ENCODE results near the gene CD24.

The CD24 gene

GRCh38 chr6:106964954-106965353 lies 9.6 kb downstream of the CD24 start:
- Histone ChIP-seq H3K9ac (no peak overlapping the region), H3K36me3 (ENCODE audit: control insufficient read depth, insufficient read depth, low read length) (no peaks in the 10 kb centered on the region), H3K27ac (no peak overlapping the region), H3K4me1 (no peaks in the 10 kb centered on the region), H3K9me3 (ENCODE audit: control insufficient read depth, low read length) (no peaks in the 10 kb centered on the region), H3K4me3 (ENCODE audit: low read depth, low read length) (no peak overlapping the region), H3K79me2 (no peaks in the 10 kb centered on the region), H2AFZ (no peak overlapping the region), H3K4me2 (ENCODE audit: low read length) (no peak overlapping the region), H3K27me3 (ENCODE audit: control insufficient read depth, insufficient read depth, low read length) (no peaks in the 10 kb centered on the region)
- TF ChIP-seq, protein P1, sequence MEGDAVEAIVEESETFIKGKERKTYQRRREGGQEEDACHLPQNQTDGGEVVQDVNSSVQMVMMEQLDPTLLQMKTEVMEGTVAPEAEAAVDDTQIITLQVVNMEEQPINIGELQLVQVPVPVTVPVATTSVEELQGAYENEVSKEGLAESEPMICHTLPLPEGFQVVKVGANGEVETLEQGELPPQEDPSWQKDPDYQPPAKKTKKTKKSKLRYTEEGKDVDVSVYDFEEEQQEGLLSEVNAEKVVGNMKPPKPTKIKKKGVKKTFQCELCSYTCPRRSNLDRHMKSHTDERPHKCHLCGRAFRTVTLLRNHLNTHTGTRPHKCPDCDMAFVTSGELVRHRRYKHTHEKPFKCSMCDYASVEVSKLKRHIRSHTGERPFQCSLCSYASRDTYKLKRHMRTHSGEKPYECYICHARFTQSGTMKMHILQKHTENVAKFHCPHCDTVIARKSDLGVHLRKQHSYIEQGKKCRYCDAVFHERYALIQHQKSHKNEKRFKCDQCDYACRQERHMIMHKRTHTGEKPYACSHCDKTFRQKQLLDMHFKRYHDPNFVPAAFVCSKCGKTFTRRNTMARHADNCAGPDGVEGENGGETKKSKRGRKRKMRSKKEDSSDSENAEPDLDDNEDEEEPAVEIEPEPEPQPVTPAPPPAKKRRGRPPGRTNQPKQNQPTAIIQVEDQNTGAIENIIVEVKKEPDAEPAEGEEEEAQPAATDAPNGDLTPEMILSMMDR (IDR thresholded peaks at IDR 0.05): no peak

DNA sequence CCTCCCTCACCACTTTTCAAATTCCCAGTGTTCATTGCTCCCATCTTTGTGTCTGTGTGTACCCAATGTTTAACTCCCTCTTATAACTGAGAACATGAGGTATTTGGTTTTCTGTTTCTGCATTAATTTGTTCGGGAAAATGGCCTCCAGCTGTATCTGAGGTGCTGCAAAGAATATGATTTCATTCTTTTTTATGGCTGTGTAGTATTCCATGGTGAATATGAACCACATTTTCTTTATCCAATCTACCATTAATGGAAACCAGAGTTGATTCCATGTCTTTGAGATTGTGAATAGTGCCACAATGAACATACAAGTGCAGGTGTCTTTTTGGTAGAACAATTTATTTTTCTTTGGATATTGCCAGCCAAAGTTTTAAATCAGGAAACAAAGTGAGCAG lies 10.4 kb downstream of the CD24 start:
- no peak overlapping the region for H3K4me2 ChIP-seq (ENCODE audit: low read length)
- H3K9ac ChIP-seq: no peak overlapping the region
- no peaks in the 10 kb centered on the region for H3K36me3 ChIP-seq (ENCODE audit: control insufficient read depth, insufficient read depth, low read length)
- H3K27ac ChIP-seq: no peak overlapping the region
- no peaks in the 10 kb centered on the region for H3K9me3 ChIP-seq (ENCODE audit: control insufficient read depth, low read length)
- H3K4me3 ChIP-seq (ENCODE audit: low read depth, low read length): no peak overlapping the region
- H3K27me3 ChIP-seq (ENCODE audit: control insufficient read depth, insufficient read depth, low read length): no peaks in the 10 kb centered on the region
- H3K79me2 ChIP-seq: no peaks in the 10 kb centered on the region
- no peaks in the 10 kb centered on the region for H3K4me1 ChIP-seq
- H2AFZ ChIP-seq: no peak overlapping the region
- TF ChIP-seq, protein P1 (IDR thresholded peaks at IDR 0.05): no peak

DNA sequence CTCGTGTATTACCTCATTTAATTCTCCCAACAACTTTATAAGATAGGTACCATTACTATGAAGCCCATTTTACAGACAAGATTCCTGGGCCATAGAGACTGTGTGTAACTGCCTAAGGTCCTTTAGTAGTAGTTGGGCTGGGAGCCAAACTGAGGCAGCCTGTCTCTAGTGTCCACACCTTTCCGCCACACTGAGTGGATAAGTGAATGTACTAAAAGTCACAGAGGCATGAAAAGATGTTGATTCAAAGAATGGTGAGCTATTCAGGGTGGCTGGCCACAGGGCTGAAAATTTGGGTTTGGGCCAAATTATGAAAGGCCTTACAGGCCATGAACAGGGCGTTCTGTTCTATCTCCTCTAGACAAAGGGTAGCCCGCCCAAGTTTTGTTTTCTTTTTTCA lies 11.0 kb downstream of the CD24 start:
- no peaks in the 10 kb centered on the region for H3K79me2 ChIP-seq
- no peaks in the 10 kb centered on the region for H3K36me3 ChIP-seq (ENCODE audit: control insufficient read depth, insufficient read depth, low read length)
- no peaks in the 10 kb centered on the region for H3K27me3 ChIP-seq (ENCODE audit: control insufficient read depth, insufficient read depth, low read length)
- no peak overlapping the region for H3K4me2 ChIP-seq (ENCODE audit: low read length)
- TF ChIP-seq, protein P1 (IDR thresholded peaks at IDR 0.05): no peak
- H3K4me3 ChIP-seq (ENCODE audit: low read depth, low read length): no peak overlapping the region
- H3K4me1 ChIP-seq: no peaks in the 10 kb centered on the region
- no peak overlapping the region for H3K27ac ChIP-seq
- no peak overlapping the region for H3K9ac ChIP-seq
- no peaks in the 10 kb centered on the region for H3K9me3 ChIP-seq (ENCODE audit: control insufficient read depth, low read length)
- H2AFZ ChIP-seq: no peak overlapping the region

- no peak overlapping the region for H3K4me3 ChIP-seq (ENCODE audit: low read depth, low read length)
- H2AFZ ChIP-seq: no peak overlapping the region
- H3K27ac ChIP-seq: no peak overlapping the region
- H3K9me3 ChIP-seq (ENCODE audit: control insufficient read depth, low read length): no peaks in the 10 kb centered on the region
- no peaks in the 10 kb centered on the region for H3K27me3 ChIP-seq (ENCODE audit: control insufficient read depth, insufficient read depth, low read length)
- H3K4me1 ChIP-seq: no peaks in the 10 kb centered on the region
- TF ChIP-seq, protein P1 (IDR thresholded peaks at IDR 0.05): no peak
- H3K36me3 ChIP-seq (ENCODE audit: control insufficient read depth, insufficient read depth, low read length): no peaks in the 10 kb centered on the region
- no peaks in the 10 kb centered on the region for H3K79me2 ChIP-seq
- H3K4me2 ChIP-seq (ENCODE audit: low read length): no peak overlapping the region
- no peak overlapping the region for H3K9ac ChIP-seq
Observed at GRCh38 chr6:106961801-106962200, 12.7 kb downstream of the CD24 start.

GRCh38 chr6:106961136-106961535 lies 13.4 kb downstream of the CD24 start:
- H3K27me3 ChIP-seq (ENCODE audit: control insufficient read depth, insufficient read depth, low read length): no peaks in the 10 kb centered on the region
- TF ChIP-seq, protein P1 (IDR thresholded peaks at IDR 0.05): no peak
- H3K4me2 ChIP-seq (ENCODE audit: low read length): no peak overlapping the region
- no peaks in the 10 kb centered on the region for H3K9me3 ChIP-seq (ENCODE audit: control insufficient read depth, low read length)
- H3K27ac ChIP-seq: no peak overlapping the region
- H3K4me1 ChIP-seq: no peaks in the 10 kb centered on the region
- no peak overlapping the region for H2AFZ ChIP-seq
- H3K9ac ChIP-seq: no peak overlapping the region
- no peak overlapping the region for H3K4me3 ChIP-seq (ENCODE audit: low read depth, low read length)
- no peaks in the 10 kb centered on the region for H3K79me2 ChIP-seq
- H3K36me3 ChIP-seq (ENCODE audit: control insufficient read depth, insufficient read depth, low read length): no peaks in the 10 kb centered on the region

Data from parathyroid adenoma (tissue), 2 donors.